Stimulated activated CD4-positive, alpha-beta T cell treated with anti-CD3 and anti-CD28 coated beads, Interleukin-1b, Interleukin-23, amount 100 ng/mL, for 48 hours (primary cell): ENCODE measurements around the gene TIGD2.

Experiments used
- DNase-seq: peaks from one replicate; pipeline ENCODE4 v3.0.0-alpha.2; 2020

The TIGD2 gene

DNA sequence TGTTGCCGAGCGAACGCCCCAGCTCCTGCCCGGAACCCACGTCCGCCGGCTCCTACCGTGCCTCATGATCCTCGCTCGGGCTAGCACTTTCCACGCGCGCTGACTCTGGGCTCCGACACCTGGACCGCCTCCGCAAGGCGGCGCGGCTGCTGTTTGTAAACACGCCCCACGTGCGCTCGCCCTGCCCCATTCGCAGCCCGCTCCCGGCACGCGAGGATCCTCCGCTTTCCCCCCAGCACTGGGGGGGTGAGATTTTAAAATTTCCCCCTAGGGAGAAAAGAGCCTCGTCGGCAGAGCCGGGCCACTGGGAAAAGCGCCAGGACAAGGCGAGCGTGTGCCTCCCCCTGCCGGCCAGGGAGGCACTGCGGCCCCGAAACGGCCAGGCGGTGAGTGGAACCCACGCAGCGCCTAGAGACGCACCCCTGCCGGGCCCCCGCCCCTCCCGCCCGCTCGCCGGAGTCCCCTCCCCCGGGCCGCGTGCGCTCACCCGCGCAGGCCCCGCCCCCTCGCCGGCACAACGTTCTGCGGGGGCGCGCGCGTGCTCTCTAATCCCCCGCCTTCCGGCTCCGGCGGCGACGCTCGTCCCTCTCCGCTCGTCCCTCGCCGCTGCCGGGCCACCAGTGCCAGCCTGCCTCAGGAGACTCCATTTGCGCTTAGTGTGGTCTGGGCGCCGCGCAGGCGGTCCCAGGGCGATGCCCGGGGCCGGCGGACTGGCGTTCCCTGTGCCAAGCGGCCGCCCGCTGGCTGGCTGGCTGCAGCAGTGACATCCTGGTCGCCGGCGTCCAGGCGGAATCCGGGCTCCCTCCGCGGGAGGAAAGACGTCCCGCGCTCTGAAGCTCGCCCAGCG lies at the start of gene TIGD2:
Gene TIGD2, plus strand, starts transcription at position 548 of the 847 bp plus-strand sequence. CDS start 1,442 bp downstream, outside the sequence.
- peak; percentile 83 for DNase-seq

GRCh38 chr4:89064848-89065247 lies 46.5 kb upstream of the TIGD2 start:
- no peak for DNase-seq

- no peak for DNase-seq
These were observed 43.9 kb upstream of the TIGD2 start for GRCh38 chr4:89067417-89067816.

- DNase-seq = no peak
These were observed 41.9 kb upstream of the TIGD2 start for GRCh38 chr4:89069481-89069880.

- DNase-seq = no peak
These were observed 41.3 kb upstream of the TIGD2 start for GRCh38 chr4:89070041-89070440.

GRCh38 chr4:89071311-89071710 lies 40.0 kb upstream of the TIGD2 start:
- DNase-seq = no peak

- DNase-seq = no peak
These were observed 38.4 kb upstream of the TIGD2 start for GRCh38 chr4:89072921-89073320.

- DNase-seq = no peak
These were observed 33.6 kb upstream of the TIGD2 start for GRCh38 chr4:89077761-89078160.

- DNase-seq = no peak
These were observed 33.0 kb upstream of the TIGD2 start for GRCh38 chr4:89078300-89078699.

GRCh38 chr4:89099034-89099433 lies 12.3 kb upstream of the TIGD2 start:
- DNase-seq = no peak

DNA sequence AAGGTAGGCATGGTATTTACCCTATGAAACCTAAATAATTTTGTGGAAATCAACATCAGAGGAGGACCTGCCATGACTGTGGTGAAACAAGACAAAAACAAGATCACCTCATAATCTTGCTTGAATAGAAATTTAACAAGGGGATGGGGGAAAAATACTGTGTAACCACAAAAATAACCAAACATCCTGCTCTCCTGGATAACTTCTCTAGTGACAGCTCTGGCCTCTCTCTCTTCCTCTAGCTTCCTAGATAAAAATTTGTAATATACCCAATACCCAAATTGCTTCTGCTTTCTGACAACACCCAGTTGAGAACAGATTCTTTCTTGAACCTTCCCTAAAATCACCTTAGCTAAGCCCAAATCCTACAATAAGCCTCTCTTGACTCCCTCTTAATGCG lies 11.9 kb upstream of the TIGD2 start:
- no peak for DNase-seq

DNA sequence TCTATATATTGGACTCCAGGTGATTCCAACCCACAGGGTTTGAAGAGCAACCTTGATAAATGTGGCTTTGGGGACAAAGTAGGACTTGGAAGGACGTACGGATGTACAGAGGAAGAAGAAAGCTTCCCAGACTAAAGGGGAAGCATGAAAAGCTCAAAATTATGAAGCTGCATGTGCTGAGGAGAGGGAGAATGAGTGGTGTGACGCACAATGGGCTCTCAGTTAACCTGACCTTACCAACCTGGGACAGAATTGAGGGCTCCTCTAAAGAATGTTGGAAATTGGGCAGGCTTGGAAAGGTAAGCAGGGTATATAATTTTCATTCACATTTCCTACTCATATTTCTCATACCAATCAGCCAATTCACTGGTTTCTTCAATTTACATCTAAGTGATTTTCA lies 10.5 kb upstream of the TIGD2 start:
- DNase-seq = no peak

GRCh38 chr4:89101256-89102161 lies 9.8 kb upstream of the TIGD2 start:
- no peak for DNase-seq

GRCh38 chr4:89105726-89106125 lies 5.6 kb upstream of the TIGD2 start:
- DNase-seq = no peak

DNA sequence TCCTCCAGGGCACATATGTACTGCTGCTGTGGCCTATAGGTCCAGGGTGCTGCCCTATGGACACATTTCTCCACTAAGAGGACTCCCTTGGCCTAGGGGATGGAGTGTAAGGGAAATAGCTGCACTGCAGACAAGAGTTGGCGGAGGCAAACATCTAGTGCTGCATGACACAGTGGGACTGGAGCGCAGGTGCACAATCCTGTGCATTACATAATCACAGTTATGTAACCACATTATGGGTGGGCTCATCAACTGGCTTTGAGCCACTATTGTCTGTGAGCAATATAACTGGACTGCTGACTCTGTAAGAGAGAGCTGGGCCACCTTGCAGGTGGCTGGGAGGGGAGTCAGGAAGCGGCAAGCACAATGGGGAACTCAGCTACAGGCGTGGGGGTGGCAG lies 3.2 kb upstream of the TIGD2 start:
- no peak for DNase-seq

DNA sequence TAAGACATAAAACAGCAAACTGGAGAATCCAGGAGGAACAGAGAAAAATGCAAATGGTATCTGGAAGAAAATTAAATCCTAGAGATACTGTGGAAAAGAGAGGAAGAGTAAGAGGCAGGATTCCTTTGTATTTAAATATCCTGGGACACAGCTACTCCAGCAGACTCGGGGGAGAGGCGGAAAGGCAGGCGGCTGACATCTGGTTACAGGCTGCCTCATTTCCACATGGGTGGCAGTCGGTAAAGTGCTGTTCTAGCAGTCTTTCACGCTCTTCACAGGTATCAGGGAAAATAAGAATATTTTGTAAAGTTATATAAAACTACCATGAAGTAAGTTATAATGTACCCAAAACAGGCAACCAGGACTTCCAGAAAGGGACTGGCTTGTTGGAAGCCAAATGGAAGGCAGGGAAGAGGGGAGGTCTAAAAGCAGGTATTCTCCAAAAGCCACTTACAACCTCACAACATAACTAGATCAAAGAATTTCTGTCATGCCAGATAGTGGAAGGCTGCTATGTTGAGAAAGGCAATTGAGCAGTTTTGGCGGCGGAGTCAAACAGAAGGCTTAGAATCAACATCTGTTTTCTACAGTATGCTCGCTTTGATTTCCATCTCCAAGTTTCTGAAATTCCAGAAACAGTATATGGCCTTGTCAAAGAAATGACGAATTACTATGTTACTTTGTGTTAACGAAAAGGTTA lies 1.3 kb upstream of the TIGD2 start:
- DNase-seq = no peak

- no peak for DNase-seq
These were observed 770 bp upstream of the TIGD2 start for GRCh38 chr4:89110541-89110985.

GRCh38 chr4:89111833-89112563 lies 665 bp downstream of the TIGD2 start:
- DNase-seq = no peak

DNA sequence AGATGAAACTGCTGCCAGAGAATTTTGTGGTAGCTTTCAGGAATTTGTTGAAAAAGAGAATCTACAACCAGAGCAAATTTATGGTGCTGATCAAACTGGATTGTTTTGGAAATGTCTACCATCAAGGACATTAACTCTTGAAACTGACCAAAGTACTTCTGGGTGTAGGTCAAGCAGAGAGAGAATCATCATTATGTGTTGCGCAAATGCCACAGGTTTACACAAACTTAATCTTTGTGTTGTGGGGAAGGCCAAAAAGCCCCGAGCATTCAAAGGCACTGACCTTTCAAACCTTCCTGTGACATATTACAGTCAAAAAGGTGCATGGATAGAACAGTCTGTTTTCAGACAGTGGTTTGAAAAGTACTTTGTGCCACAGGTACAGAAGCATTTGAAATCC lies 2.1 kb downstream of the TIGD2 start:
- DNase-seq = no peak

DNA sequence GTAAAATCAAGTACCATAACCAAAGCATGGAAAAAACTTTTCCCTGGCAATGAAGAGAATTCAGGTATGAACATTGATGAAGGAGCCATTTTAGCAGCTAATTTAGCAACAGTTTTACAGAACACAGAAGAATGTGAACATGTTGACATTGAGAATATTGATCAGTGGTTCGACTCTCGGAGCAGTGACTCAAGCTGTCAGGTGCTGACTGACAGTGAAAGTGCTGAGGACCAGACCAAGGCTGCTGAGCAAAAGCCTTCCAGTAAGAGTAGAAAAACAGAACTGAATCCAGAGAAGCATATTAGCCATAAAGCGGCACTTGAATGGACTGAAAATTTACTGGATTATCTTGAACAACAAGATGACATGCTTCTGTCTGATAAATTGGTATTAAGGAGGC lies 2.8 kb downstream of the TIGD2 start:
- DNase-seq = peak; percentile 14

DNA sequence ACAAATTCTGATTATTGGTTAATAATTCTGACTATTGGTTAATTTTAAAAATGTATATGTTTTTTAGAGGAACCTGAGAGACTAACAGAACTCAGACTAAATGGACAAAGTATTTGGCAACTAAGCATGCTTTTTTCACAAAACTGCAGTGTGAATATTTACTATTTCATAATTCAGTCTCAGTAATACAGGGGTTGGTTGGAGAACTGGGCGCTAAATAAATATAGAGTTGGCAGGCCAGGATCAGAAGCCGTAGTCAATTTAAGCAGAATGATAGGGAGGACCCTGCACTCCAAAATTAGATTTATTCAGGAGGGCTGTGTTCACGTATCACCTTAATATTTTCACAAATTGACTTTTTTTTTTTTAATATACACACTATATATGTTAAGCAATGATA lies 5.8 kb downstream of the TIGD2 start:
- no peak for DNase-seq

GRCh38 chr4:89119166-89119565 lies 7.8 kb downstream of the TIGD2 start:
- no peak for DNase-seq

GRCh38 chr4:89119836-89120235 lies 8.5 kb downstream of the TIGD2 start:
- DNase-seq = no peak
